CD4-positive, alpha-beta T cell treated with Interleukin-2 at 100 ng/mL for 4 hours (primary cell): Measurements from ENCODE around the gene CLN6.
"Not testable (repeated sequence)": the region's sequence is repeated elsewhere in the genome, so short reads cannot be mapped to it uniquely, and the experiment has no call there.

Source experiments
- DNase-seq: peaks from one replicate; pipeline ENCODE4 v3.0.0-alpha.2; 2020; ENCODE audit warnings: low spot score

Gene CLN6

DNA sequence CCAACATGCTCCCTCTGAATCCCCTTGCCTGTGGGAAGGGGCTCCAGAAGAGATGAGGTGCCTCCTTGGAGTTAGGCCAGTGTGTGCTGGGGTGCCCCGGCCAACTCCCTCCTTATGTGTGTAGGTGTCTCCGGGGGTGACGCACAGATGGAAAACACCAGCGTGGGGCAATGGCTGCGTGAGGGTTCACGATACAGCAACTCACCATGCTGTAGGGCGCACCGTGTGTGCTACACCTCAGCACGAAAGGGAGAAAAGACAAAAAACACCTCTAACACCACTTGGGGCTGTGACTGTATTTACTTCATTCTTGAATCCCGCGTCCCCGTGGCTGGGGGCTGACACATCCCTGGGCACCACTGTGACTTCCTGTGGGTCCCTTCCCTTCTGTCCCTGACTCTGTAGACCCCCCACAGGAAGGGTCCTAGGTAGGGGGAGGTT is 22.8 kb downstream of the CLN6 start:
- DNase-seq, result no peak

GRCh38 chr15:68205954-68206539 is 23.5 kb downstream of the CLN6 start:
- DNase-seq, result no peak

DNA sequence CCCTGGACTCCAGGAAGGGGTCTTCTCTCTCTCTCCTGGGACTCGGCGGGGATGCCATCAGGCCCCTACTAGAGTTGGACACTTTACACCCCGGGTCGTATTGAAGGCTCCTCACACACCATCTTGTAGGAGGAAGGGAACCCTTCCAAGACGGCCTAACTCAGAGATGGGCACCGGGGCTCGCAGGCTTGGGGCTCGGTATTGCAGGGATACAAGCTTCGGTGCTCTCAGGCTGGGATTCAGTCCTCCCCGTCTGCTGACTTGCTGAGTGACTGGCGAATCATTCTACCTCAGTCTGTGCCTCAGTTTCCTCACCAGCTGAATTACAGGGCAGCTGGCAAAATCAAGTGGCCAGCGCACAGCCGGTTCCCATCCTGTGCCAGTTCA is 24.0 kb downstream of the CLN6 start:
- no peak for DNase-seq

- DNase-seq, result no peak
Observed at GRCh38 chr15:68204776-68205557, 24.6 kb downstream of the CLN6 start, which contains the start of gene CALML4. Gene CALML4 (minus strand): TSS chr15:68205332. CDS start chr15:68205247, 85 bp downstream.

DNA sequence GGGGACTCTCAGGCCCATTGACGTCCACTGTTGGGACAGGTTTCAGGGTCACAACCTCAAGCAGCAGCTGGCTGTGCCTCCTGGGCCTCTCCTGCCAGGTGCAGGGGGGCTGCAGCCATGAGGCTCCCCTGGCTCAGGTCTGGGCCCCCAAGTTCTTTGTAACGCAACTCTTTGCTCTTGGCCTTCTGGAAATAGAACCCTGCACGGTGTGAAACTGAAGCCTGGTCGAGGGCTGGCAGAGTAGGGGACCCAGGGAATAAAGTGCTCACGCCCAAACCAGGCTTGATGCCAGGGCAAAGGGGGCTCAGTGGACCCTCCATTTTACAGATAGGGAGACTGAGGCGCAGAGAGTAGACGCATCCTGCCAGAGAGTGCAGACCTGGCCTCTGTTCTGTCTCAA is 25.2 kb downstream of the CLN6 start:
- DNase-seq, result no peak

DNA sequence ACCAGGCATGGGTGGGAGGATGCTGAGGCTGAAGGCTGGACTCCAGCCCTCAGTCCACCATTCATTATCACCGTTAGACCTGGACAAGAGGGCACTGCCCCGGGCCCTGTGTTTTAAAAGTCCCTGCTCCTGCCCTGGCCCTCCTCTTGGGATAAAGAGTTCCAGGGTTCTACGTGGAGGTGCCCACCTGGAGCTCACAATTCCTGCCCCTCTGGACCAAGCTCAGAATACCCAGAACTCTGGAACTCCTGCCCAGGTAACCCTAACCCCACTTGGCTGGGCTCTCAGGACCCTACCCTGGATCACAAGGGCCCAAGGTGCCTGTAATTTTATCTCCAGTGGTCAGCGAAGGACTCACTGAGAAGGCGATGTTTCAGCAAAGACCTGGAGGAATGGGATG is 25.6 kb downstream of the CLN6 start:
- DNase-seq, result no peak

GRCh38 chr15:68203486-68203885 is 26.0 kb downstream of the CLN6 start:
- no peak for DNase-seq

GRCh38 chr15:68202994-68203393 is 26.5 kb downstream of the CLN6 start:
- not testable (repeated sequence) for DNase-seq

DNA sequence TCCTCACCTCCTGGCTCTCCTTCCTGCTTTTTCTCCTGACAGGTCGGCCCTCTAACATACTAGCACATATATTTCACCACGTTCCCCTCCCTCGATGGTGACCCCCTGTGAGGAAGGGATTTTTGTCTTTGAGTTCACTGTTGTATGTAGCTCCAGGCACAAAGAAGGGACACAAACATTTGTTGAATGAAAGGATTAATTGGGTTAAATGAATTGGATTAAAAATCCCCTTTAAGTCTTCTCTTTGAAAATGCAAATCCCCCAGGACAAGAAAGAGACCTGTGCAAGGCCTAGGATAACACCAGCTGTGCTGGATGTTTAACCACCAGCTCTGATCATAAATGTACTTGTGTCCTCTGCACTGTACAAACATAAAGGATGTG is 27.7 kb downstream of the CLN6 start:
- no peak for DNase-seq

- DNase-seq, result no peak
Observed at GRCh38 chr15:68201153-68201878, 28.2 kb downstream of the CLN6 start.

GRCh38 chr15:68200016-68200861 is 29.3 kb downstream of the CLN6 start:
- DNase-seq, result no peak

GRCh38 chr15:68199340-68199739 is 30.2 kb downstream of the CLN6 start:
- DNase-seq, result no peak

DNA sequence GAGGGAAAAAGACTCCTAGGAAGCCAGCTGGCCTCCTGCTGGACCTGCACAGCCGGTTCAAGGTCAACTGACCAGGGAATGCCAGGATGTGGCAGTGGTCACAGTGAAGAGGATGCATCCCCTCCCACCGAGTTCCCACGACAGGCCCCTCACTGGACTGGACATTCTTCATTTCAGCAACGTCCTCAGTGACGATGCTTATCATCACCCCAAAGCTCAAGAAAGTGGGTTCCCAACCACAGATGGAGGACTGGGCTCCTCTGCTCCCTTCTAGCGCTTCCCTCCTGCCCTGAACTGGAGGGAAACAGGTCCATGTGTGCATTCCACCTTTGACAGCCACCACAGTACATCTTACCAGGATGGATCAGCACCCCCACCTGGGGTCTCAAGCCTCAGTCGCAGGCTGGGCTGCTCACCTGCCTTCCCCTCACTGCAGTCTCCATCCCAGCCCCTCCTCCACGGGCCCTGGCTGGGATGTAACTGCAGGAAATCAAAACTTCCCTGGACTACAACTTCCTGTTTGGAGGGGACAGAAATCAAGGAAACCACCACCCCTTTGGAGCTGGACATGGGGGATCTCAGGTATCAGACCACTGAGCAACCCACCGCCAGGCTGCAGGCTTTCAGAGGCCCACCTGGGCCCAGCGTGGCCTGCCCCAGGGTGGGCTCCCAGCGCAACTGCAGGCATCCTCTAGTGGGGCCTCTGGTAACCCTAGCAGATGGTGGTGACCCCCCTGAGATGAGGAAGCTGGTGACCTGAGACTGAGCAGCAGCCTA is 31.7 kb downstream of the CLN6 start:
- no peak for DNase-seq

GRCh38 chr15:68197170-68197492 is 32.4 kb downstream of the CLN6 start:
- DNase-seq, result no peak

DNA sequence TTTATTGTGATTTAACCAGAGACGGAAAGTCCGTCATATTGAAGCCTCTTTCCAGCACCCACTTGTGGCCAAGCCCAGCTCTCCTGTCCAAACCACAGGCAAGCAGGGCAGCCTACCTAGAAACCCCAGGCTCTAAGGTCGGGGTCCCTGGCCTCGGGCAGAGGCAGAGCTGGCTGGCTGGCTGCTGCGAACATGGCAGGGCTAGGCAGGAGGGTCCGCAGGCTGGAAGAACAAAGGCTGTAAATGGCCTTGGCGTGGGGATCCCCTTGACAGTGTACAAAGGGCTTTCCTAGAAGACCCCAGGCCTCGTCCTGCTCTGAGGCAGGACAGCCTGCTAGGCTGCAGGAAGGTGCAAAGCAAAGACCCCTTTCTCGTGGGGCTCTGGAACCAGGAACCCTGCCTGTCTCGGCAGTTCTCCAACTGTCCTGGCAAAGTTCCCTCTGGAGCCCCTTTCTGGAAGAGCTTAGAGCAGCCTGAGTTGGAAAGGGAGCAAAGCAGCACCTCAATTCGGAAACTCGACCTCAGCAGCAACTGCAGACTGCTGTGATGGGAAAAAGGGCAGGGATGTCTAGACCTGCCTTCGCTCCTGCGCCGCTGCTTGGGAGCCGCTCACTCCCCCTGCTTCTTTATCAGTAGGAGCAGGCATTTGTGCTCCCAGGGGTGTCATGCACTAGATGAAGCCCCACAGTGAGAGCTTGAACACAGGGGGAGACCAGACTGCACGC is 32.9 kb downstream of the CLN6 start:
- no peak for DNase-seq

DNA sequence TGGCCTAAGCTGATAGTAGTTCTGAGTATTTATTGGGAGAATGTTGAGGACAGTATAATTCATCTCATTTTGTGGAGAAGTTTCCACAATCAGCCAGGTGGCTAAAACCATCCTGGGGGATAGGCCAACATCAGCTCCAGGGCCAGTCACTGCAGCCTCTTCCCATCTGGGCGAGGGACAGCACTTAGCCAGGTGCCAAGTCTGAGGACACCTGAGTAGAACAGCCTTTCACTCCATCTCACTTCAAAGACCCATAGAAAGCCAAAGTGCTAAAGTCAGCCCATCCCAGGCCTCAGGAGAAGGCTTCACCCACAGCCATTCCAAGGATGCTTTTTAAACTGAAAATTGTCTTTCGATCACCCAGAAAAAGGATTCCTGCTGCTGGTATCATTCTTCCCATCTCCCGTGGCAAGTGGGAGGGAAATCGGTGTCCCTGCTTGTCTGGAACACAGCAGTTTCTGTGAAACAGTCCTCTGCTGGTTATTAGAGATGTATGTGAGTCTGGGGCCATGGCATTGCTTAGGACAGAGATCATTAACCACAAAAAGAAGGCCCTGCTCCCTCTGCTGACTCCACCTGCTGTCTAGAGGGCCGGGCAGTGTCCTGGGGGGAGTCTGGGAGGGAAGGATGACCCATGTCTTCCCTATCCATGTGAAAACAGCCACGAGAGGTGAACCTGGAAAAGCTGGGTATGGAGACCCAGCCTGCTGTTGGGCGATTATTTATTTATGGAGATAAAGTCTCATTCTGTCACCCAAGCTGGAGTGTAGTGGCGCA is 34.0 kb downstream of the CLN6 start:
- DNase-seq, result no peak

DNA sequence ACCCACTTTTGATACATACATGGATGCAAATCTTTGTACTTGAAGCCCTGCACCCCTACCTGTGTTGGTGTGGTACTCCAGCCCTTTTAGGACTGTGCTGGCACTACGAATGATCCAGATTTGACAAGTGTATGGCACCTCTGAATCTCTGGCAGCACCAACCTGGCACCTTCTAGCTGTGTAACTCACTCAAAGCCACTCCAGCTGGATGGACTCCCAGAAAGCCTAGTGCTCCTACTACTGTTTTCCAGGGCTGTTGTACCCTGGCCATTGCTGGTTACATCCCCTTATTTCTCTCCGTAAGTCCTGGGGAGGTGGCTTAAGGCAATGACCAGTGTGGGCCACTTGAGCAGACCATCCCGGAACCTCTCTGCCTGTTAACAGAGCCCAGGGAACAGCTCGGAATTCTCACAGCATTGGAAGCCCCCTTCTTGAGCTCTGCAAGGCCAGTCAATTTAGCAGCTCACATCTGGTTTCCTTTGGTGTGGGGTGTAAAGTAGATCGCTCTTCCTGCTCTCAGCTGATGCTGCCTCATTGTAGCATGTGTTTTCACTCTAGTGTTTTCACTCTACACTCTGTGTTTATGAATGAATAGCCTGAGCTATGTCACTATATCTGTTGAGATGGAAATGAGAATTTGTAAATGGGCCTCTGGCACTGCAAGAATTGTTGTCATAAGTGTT is 36.6 kb downstream of the CLN6 start:
- no peak for DNase-seq

DNA sequence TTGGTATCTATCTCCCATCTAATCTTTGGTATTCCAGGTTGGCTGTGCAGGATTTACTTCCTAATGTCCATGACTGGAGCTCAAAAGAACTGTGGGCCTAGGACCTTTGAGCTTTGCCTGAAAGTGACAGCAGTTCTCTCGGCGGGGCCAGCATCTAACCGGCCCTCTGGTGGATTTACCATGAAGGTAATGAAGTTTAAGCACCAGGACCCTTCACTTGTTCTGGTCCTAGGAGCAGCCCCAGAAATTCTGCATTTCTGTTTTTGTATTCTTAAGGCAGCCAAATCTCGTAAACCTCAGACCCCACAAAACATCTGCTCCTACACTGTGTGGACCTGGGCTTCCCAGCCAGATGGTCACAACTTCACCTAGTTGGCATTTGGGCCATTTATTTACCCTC is 37.4 kb downstream of the CLN6 start:
- DNase-seq, result no peak

- no peak for DNase-seq
Observed at GRCh38 chr15:68191555-68191954, 38.0 kb downstream of the CLN6 start.

GRCh38 chr15:68190048-68190447 is 39.5 kb downstream of the CLN6 start:
- no peak for DNase-seq
